ENCODE results near the gene EIF4B.

Gene EIF4B

GRCh38 chr12:53071591-53072551 is 65.6 kb downstream of the EIF4B start:
- DNase-seq, result peak; percentile 31

GRCh38 chr12:53073881-53074280 is 67.6 kb downstream of the EIF4B start:
- DNase-seq, result no peak

- no peak for DNase-seq
Observed at GRCh38 chr12:53074283-53074998, 68.2 kb downstream of the EIF4B start.

- DNase-seq, result no peak
Observed at GRCh38 chr12:53074999-53075370, 68.7 kb downstream of the EIF4B start.

- DNase-seq, result no peak
Observed at GRCh38 chr12:53076461-53076860, 70.2 kb downstream of the EIF4B start.

- no peak for DNase-seq
Observed at GRCh38 chr12:53077030-53077429, 70.8 kb downstream of the EIF4B start.

GRCh38 chr12:53078425-53079225 is 72.4 kb downstream of the EIF4B start:
- DNase-seq, result no peak

GRCh38 chr12:53079226-53080117 is 73.2 kb downstream of the EIF4B start, which contains the start of gene SPRYD3:
Gene SPRYD3, minus strand, starts transcription at chr12:53079390. Its CDS starts 57 bp downstream, at chr12:53079333.
- peak; percentile 89 for DNase-seq

- no peak for DNase-seq
Observed at GRCh38 chr12:53082637-53083175, 76.5 kb downstream of the EIF4B start.

GRCh38 chr12:53086361-53086760 is 80.1 kb downstream of the EIF4B start:
- no peak for DNase-seq

GRCh38 chr12:53090105-53090504 is 83.8 kb downstream of the EIF4B start:
- DNase-seq, result no peak

GRCh38 chr12:53090554-53090953 is 84.3 kb downstream of the EIF4B start:
- no peak for DNase-seq

- DNase-seq, result no peak
Observed at GRCh38 chr12:53091756-53092155, 85.5 kb downstream of the EIF4B start.
